Fibroblast of skin of abdomen (primary cell): ENCODE measurements around the gene WDFY4.

ENCODE experiments used
- DNase-seq: peaks from one replicate; pipeline ENCODE4 v3.0.0-alpha.2; 2013

The WDFY4 gene

DNA sequence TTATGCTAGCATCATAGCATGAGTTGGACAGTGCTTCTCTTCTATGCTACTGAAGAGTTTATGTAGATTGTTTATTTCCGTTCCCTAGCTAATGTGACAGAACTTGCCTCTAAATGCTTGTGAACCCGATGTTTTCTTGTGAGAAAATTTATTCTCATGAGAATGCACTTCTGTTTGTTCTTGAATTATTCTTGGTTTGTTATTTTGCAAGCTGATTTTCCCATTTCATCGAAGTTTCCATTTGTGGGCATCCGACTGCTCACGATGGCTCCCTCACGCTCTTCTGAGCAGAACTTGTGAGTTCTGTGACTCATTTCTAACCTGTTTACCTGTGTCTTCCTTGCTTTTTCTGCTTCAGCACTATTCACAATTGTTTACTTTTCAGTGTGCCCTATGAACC, 59.9 kb downstream of the WDFY4 start:
- DNase-seq = no peak

DNA sequence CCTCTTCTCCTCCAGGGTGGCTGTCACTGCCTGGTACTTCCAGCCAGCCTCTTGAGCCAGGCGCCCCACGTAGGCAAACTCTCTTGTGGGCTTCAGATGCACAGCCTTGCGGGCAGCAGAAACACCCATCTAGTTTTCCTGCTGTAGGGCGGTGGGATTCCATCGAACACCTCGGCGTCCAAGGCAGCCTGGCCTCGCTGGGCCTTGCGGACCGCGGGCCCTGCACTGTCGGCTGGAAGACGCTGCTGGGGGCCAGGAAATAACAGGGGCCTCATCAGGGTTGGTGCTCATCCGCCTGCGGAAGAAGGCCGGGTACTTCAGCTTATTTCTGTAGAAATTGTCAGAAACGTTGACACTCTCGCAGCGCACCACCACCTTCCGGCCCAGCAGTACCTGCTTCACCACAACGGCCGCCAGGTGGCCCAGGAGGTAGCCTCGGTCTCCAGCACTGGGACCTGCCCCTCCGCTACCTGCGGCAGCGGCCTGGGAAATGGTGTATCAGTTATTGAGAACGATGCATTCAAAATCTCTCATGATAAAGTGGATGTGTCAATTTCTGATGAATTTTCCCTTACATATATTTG, 61.1 kb downstream of the WDFY4 start:
- DNase-seq = no peak

DNA sequence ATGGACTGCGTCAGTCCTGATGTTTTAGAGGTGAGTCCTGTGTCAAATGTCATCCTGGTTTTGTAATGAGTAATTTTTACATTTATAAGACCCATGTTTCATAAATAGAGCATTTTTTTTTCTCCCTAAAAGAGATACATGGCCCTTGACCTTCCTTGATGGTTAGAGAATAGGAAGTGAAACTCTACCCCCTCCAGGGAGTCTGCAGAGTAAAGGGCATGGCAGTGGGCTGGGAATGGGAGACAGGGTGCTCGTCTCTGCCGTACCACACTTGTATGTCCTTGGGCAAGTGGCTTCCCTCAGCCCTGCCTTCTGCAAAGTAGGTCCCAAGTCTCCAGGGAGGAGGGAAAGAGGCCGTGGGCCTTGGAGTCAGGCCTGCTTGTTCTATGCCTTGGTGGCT, 63.9 kb downstream of the WDFY4 start:
- DNase-seq = no peak

DNA sequence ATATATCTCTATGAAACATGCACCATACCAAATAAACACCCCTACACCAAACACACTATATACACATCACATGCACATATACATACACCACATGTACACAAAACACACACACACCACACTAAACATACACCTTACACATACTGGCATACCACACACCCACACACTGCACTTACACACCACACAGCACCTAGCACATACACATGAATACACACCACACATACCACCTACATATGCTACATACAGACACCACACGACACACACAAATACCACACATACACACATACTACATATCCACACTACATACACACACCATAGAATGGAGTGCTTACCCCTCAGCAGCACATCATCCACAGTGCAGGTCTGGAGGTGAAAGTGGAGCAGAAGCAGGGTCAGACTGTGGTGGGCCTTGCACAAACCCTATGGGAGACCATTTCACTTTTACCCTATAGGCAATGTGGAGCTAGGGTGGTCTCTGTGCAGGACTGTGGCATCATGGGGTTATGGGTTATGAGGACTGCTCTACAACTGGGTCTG, 64.6 kb downstream of the WDFY4 start:
- DNase-seq = no peak

GRCh38 chr10:48750019-48750418, 65.3 kb downstream of the WDFY4 start:
- DNase-seq = no peak

GRCh38 chr10:48750991-48751390, 66.3 kb downstream of the WDFY4 start:
- no peak for DNase-seq

- DNase-seq = no peak
Observed at GRCh38 chr10:48751730-48752129, 67.1 kb downstream of the WDFY4 start.

- no peak for DNase-seq
Observed at GRCh38 chr10:48758411-48758810, 73.7 kb downstream of the WDFY4 start.

DNA sequence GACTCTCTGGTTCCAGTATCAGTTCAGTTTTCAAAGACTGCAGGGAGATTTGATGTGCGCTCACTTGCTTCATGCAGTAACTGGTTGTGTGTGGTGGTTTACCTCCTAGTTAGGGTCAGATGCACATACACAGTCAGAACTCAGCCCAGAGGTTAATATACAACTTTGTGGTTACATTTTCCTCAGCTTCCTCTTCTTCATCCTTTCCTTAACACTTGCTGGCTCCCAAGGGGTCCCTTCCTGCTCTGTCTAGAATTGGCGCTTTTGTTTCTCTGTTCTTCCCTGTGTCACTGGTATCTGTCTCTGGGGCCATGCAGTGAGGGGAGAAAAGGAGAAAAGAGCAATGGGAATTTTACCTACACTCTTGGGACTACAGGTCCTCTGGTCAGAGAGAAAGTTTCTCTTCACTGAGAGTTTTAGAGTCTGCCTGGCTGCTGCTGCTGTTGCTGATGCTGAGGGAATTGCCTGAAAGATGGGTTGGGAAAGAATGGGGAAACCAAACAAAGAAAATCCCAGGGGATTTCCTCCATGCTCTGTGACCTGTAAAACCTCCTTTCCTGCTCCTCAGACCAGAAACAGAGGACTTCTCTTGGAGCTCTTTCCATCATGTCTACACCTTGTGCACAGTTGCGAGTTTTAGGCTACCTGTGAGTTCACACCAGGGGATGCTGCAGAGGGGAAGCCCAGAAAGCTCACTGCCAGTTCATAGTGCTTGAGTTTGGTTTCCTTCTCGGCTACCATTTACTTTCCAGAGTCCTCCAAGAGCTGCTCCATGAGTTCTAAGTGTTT, 74.6 kb downstream of the WDFY4 start:
- no peak for DNase-seq

DNA sequence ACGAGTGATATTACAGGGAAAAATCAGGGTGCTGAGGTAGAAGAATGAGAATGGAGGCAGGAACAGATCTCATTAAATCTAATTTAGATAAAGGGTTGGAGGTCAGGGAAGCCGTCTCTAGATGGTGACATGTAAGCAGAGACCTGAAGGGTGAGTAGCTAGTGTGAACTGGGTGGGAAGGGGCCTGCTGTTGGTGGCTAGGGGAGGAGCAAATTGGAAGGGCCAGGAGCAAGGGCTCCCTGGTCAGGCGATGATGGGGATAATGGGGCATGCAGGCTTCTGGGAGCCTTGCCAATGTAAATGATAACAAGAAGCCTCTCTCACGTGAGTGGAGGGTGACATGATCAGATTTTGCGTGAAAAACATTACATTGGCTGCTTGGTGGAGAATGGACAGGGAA, 76.3 kb downstream of the WDFY4 start:
- DNase-seq = no peak

DNA sequence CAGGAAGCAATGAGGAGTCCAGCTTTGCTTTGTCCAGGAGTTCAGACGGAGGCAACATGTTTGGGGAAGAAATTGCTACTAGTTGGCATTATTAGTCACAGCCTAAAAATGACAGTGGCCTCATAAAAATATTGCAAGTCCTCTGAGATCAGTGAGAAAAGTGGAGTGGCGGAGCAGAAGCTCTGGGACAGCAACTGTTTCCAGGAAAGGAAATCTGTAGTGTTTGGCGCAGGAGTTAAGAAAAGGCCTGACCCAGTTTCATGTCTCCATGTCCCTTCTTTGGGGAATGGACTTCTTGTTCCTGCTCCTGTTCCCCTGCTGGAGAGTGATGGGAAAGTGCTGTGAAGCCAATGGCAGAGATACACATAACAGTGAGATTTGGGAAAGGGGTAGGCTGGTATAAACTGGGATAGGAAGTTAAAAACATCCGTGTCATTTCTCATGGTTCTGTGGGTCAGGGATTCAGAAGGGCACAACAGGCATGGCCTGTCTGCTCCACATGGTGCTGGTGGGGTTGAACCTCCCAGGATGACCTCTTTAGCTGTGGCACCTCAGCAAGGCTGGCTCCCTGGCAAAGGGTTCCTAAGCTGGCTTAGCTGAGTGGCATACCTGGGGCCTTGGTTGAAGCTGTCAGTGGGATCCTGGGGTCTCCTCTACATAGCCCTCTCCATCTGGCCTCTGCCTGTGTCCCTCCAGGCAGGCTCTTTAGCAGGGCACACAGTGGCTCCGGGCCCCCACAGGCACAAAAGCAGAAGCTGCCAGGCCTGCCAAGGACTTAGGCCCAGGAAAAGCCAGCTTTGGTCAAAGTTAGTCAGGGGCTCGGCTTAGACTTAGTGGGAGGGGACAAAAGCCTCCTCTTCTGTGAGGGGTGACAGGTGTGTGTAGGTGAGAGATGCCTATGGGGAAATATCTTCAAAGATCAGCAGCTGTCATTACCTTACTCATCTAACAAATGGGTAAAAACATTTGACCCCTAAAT, 77.7 kb downstream of the WDFY4 start:
- no peak for DNase-seq

GRCh38 chr10:48763403-48763965, 78.8 kb downstream of the WDFY4 start:
- DNase-seq = no peak

DNA sequence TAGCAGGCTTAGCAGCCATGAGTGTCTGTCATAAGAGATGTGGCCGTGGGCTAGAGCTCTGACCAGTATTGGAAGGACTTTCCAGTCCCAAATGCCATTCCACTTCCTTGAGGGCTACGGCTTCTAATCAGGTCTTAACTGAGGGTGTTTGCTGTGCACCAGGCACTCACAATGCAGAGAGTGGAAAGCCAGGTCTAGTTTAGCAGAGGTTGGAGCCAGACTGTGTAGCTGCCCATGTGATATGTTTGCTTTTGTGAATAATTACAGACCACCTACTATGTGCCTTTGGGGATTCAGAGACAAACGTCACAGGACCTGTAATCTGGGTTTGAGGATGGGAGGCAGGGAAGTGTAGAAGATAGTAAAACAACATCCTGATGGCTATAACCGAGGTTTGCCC, 79.8 kb downstream of the WDFY4 start:
- no peak for DNase-seq

DNA sequence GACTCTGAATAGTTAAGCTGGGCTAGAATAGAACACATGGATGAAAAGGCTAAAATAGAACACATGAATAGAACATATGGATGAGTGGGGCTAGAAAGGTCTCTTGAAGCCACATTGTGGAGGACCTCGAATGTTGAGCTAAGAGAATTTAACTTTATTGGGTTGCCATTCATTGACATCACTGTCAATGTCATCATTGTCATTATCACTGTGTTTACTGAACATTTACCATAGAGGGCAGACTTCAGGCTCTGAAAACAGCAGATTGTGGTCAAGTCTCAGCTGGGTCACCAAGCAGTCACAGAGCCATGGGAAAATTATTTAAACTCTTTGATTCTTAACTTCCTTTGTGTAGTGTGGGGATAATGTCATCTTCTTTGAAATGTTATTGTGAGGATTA, 80.4 kb downstream of the WDFY4 start:
- no peak for DNase-seq

DNA sequence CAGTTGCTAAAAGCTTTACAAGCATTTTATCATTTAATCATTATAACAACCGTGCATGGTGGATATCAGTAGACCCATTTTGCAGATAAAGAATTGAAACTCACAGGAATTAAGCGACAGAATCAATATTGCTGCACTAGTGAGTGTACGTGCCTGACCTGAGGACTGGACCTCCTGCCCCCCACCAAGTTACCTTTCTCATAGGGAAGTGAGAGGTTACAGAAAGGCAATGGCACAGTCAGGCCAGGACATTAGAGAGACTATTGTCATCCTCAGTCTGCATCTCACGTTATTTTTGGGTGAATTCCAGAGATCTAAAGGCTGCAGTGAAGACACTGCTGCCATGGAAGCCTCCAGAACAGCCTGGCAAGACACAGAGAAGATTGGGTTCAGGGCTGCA, 80.9 kb downstream of the WDFY4 start:
- DNase-seq = no peak

DNA sequence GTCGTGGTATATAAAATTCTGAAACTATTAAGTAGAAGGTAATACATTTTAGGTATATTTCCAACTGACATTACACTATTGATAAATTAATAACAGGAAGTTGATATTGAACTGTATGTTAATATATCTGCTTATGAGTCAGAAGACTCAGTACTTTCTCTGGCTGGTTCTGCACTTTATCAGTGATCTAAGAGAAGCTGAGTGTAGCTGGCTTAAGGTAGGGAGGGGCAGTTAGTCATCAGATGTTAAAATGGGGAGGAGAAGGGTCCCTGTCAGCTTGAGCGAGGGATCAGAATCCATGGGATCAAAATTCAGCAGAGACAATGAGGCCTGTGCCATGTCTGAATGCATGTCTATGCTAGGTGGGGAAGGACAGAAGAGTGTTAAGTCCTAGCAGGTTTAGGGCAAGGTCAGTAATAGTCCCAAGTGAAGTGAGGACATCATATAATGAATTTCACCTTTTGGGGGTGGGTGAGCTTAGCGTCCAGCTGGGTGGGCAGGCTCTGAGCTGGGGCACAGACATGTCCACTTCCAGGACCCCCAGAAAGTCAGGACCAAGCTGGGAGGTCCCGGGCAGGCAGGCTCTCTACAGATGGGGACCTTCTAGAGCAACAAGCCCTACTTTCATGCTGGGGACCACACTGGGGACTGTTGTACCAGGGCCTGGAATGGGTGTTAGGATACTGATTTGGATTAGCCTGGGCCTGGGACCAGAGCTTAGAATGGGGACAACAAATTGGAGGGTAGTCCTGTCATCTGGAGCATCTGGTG, 82.9 kb downstream of the WDFY4 start:
- DNase-seq = no peak

DNA sequence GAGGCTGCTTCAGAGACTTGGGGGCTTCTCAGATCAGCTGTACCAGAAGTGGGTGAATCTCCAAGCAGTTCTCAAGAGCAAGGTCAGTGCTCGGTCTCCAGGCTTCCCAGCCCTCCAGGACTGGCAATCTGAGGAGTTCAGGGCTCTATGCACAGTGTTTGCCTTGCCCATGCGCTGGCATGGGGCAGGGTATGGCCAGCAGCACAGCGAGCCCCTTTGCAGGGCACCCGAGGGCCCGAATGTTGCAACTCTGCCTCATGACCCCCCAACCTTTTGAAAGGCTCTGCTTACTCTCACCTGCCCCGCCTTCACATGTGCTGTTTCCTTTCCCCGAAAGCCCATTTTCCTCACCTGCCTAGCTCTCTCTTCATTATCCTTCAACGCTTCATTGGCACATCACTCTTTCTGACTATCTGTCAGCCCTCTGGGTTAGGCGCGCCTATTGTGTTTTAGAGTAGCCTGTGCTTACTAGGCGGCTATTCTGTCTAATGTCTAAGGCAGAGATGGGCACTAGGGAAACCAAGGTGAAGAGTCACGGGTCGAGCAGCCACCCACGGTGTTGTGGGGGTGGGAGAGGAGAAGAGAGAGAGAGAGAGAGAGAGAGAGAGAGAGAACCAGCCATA, 83.6 kb downstream of the WDFY4 start:
- no peak for DNase-seq

- DNase-seq = no peak
Observed at GRCh38 chr10:48768926-48769325, 84.3 kb downstream of the WDFY4 start.

GRCh38 chr10:48769706-48770435, 85.2 kb downstream of the WDFY4 start:
- DNase-seq = no peak

DNA sequence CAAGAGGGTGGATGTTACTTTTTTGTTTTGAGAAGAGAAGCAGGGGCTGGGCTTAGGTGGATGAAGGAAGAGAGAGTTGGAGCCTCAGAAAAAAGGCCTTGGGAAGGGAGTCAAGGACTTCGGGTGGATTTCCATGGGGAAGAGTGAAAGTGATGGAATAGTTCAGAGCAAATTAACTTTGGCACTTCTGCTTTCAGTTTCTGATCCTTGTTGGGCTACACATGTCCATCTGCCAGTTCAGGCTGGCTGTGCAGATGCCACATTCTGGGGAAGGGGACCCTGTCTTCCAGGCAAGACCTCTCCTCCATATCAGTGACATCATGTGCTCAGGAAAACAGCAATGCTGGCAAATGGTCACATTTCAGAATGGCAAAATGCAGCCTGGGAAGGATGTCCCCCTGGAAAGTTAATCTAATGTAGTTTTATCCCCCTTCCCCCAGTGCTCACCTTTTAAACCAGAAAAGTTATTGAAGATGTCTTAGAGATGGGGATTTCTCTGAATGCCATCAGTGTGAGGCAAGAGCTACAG, 86.0 kb downstream of the WDFY4 start:
- DNase-seq = no peak
